Caco-2 (cell line): ENCODE measurements around the gene OSBPL8. TPM values are rescaled to one million over a fixed set of nuclear protein-coding genes. Genes with fewer than 3 reads are reported as not detected.

Experiments used
- BruUV-seq: library from RNA; stranded (reverse); fragments of 400-500 nt; replicated peaks from 2 replicates; lab custom pipeline; 2021; lab: Mats Ljungman, UMichigan
- CTCF ChIA-PET: fragments of 300-600 bp; sonication (Branson Sonifier 250); formaldehyde crosslinking; loops from one replicate; lab custom pipeline; 2022; ENCODE audit warnings: antibody characterized with exemption; lab: Charles Lee
- POLR2A ChIA-PET: fragments of 300-600 bp; sonication (Branson Sonifier 250); formaldehyde crosslinking; loops from one replicate; lab custom pipeline; 2022; ENCODE audit warnings: antibody characterized with exemption; lab: Charles Lee
- DNase-seq, 2 experiments: peaks; one replicate each; pipeline versions ENCODE4 v3.0.0 to v3.0.0-alpha.2; 2020 to 2022
- H3K27me3 ChIP-seq: replicated peaks from 2 replicates; pipeline ENCODE4 v1.6.0; 2011; ENCODE audit warnings: low read length; ENCODE audit not compliant: control insufficient read depth, insufficient read depth
- H3K36me3 ChIP-seq: 2 replicates; pipeline ENCODE4 v1.5.1; 2011; ENCODE audit warnings: low read length; ENCODE audit not compliant: control insufficient read depth, insufficient read depth
- H3K4me1 ChIP-seq: fragments of 250-450 bp; sonication (Bioruptor Pico); 2 replicates; pipeline ENCODE4 v1.5.1; 2020; ENCODE audit warnings: mild to moderate bottlenecking
- H3K4me3 ChIP-seq: 2 replicates; pipeline ENCODE4 v1.5.1; 2011; ENCODE audit warnings: low read depth, mild to moderate bottlenecking, control low read depth, low read length
- H3K9me3 ChIP-seq: fragments of 250-450 bp; sonication (Bioruptor Pico); 2 replicates; pipeline ENCODE4 v1.5.1; 2020; ENCODE audit warnings: mild to moderate bottlenecking, moderate library complexity
- H3K27ac Mint-ChIP-seq: one replicate; pipeline ENCODE4 v1.8.0; 2022; ENCODE audit warnings: mixed read lengths; ENCODE audit not compliant: unreplicated experiment
- H3K27me3 Mint-ChIP-seq: one replicate; pipeline ENCODE4 v1.8.0; 2022; ENCODE audit warnings: mixed read lengths; ENCODE audit not compliant: insufficient read depth, unreplicated experiment
- H3K36me3 Mint-ChIP-seq: one replicate; pipeline ENCODE4 v1.8.0; 2022; ENCODE audit warnings: mild to moderate bottlenecking, mixed read lengths; ENCODE audit not compliant: insufficient read depth, unreplicated experiment
- H3K4me1 Mint-ChIP-seq: one replicate; pipeline ENCODE4 v1.8.0; 2022; ENCODE audit warnings: low read depth, mixed read lengths; ENCODE audit not compliant: unreplicated experiment
- H3K4me3 Mint-ChIP-seq: one replicate; pipeline ENCODE4 v1.8.0; 2022; ENCODE audit warnings: mild to moderate bottlenecking, moderate library complexity, mixed read lengths; ENCODE audit not compliant: unreplicated experiment
- H3K9me3 Mint-ChIP-seq: one replicate; pipeline ENCODE4 v1.8.0; 2022; ENCODE audit warnings: mixed read lengths; ENCODE audit not compliant: unreplicated experiment
- CTCF ChIP-seq, 2 experiments: fragments of 200-600 bp in 1 of 2; IDR thresholded peaks; 1 replicate in 1 of 2; 2 replicates in 1 of 2; pipeline versions ENCODE4 v1.5.1 to v1.8.0; 2011 to 2022; ENCODE audit warnings: antibody characterized with exemption in 1 of 2, control low read depth in 1 of 2, inconsistent platforms in 1 of 2, low read depth in 1 of 2, low read length in 1 of 2, mild to moderate bottlenecking in 1 of 2, moderate library complexity in 1 of 2; ENCODE audit not compliant: insufficient read depth in 1 of 2, severe bottlenecking in 1 of 2, unreplicated experiment in 1 of 2
- intact Hi-C: fragments of 100-400 bp; cut with micrococcal nuclease; formaldehyde crosslinking; loops from one replicate; pipeline ENCODE4 v1.10.0; 2022; ENCODE audit not compliant: unreplicated experiment
- total RNA-seq: library from RNA; stranded (reverse); gene quantifications from 2 replicates; pipeline ENCODE4 v1.2.3, GENCODE V29; 2022

The OSBPL8 gene
- total RNA-seq, 1 experiment from 2014 or later = 50.0 TPM

DNA sequence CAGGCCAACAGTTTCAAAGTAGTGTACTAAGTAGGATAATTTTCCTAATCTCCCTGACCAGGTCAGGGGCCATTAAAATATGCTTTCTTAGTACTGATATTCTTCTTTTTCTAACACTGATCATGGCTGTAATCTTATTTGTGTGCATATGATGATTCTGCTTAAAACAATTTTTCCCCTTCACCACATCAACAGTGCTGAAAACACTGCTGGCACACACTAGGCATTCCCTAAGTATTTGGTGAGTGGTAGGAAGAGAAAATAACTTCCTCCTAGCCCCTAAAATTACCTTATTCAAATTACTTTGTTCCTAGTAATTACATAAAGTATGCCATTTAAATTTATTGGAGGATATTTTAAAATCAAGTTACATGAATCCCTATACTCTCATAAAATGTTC, 161.5 kb downstream of the OSBPL8 start:
- CTCF ChIA-PET = no interaction called here
- Histone ChIP-seq H3K27me3 (no peaks in the 10 kb centered on the region), H3K4me1 (peaks cover 14% of the 10 kb centered on the region; the same call in 1 of the 2 replicates), H3K4me3 (no peak overlapping the region), H3K9me3 (no peaks in the 10 kb centered on the region), H3K36me3 (no peaks in the 10 kb centered on the region)
- no peak for DNase-seq
- BruUV-seq = no TSS peak
- H3K36me3 Mint-ChIP-seq = peaks cover 7% of the 10 kb centered on the region
- H3K9me3 Mint-ChIP-seq = no peaks in the 10 kb centered on the region
- no peak for TF ChIP-seq CTCF (IDR thresholded peaks at IDR 0.05; ENCODE audit: insufficient read depth in 1 of 2, low read depth in 1 of 2, low read length in 1 of 2, severe bottlenecking in 1 of 2, unreplicated experiment in 1 of 2)
- H3K4me3 Mint-ChIP-seq = no peak overlapping the region
- no peaks in the 10 kb centered on the region for H3K4me1 Mint-ChIP-seq
- intact Hi-C loops = no loop called here
- POLR2A ChIA-PET = no interaction called here
- H3K27ac Mint-ChIP-seq = no peak overlapping the region
- no peaks in the 10 kb centered on the region for H3K27me3 Mint-ChIP-seq

DNA sequence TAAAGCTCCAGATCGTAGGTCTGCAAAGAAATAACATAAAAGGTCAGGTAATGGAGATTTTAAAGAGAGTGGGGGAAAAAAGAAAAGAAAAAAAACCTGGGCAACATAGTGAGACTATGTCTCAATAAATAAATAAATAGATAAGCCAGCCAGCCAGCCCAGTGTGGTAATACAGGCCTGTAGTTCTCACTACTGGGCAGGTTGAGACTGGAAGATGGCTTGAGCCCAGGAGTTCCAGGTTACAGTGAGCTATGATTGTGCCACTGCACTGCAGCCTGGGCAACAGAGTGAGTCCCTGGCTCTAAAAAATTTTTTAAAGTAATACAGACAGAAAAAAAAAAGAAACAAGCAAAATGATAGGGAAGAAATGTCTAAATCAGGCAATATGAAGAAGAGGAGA, 168.1 kb downstream of the OSBPL8 start:
- no peak for DNase-seq
- intact Hi-C loops = no loop called here
- no peaks in the 10 kb centered on the region for H3K9me3 Mint-ChIP-seq
- BruUV-seq = no TSS peak
- H3K36me3 ChIP-seq = no peaks in the 10 kb centered on the region
- ChIA-PET CTCF (no interaction called here), POLR2A (no interaction called here)
- no peaks in the 10 kb centered on the region for H3K27me3 ChIP-seq
- no peaks in the 10 kb centered on the region for H3K9me3 ChIP-seq
- H3K4me1 Mint-ChIP-seq = no peaks in the 10 kb centered on the region
- H3K4me1 ChIP-seq = no peaks in the 10 kb centered on the region
- H3K36me3 Mint-ChIP-seq = peaks cover 29% of the 10 kb centered on the region
- no peak overlapping the region for H3K27ac Mint-ChIP-seq
- TF ChIP-seq CTCF (IDR thresholded peaks at IDR 0.05; ENCODE audit: insufficient read depth in 1 of 2, low read depth in 1 of 2, low read length in 1 of 2, severe bottlenecking in 1 of 2, unreplicated experiment in 1 of 2) = no peak
- H3K4me3 Mint-ChIP-seq = no peak overlapping the region
- H3K27me3 Mint-ChIP-seq = no peaks in the 10 kb centered on the region
- no peak overlapping the region for H3K4me3 ChIP-seq

GRCh38 chr12:76387614-76388013, 172.0 kb downstream of the OSBPL8 start:
- no peaks in the 10 kb centered on the region for H3K36me3 ChIP-seq
- no peaks in the 10 kb centered on the region for H3K27me3 Mint-ChIP-seq
- H3K4me1 ChIP-seq = no peaks in the 10 kb centered on the region
- DNase-seq = no peak
- TF ChIP-seq CTCF (IDR thresholded peaks at IDR 0.05; ENCODE audit: insufficient read depth in 1 of 2, low read depth in 1 of 2, low read length in 1 of 2, severe bottlenecking in 1 of 2, unreplicated experiment in 1 of 2) = no peak
- CTCF ChIA-PET = no interaction called here
- no peaks in the 10 kb centered on the region for H3K9me3 Mint-ChIP-seq
- H3K27me3 ChIP-seq = no peaks in the 10 kb centered on the region
- no peak overlapping the region for H3K4me3 ChIP-seq
- no peaks in the 10 kb centered on the region for H3K9me3 ChIP-seq
- H3K36me3 Mint-ChIP-seq = peaks cover 37% of the 10 kb centered on the region
- intact Hi-C loops = no loop called here
- no peak overlapping the region for H3K27ac Mint-ChIP-seq
- H3K4me1 Mint-ChIP-seq = no peaks in the 10 kb centered on the region
- no TSS peak for BruUV-seq
- POLR2A ChIA-PET = no interaction called here
- no peak overlapping the region for H3K4me3 Mint-ChIP-seq
